ENCODE measurements around the gene ADGRD1.

The ADGRD1 gene

DNA sequence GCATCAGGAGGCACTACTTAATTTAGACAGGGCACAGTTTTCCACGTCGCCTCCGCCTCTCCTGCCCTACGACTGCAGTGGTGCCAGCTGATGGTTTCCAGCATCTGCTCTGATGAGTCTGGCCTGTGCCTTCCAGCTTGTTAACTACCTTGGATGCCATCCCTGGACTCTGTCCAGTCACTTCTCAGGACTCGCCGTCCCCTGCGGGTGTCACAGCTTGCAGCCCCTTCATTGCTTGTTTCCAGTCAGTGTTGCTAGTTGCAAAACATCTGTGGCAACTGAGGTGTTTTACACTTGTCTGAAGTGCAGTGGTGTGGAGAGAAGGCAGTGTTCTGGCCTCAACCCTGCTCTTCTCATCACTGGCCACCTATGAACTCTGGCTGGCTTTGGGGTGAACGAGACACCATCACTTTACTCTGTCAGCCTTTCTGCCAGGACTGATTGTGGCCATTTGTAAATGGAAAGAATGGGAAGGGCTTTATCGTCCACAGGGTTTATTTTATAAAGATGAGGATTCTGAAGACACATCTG lies 8.3 kb downstream of the ADGRD1 start:
- WGBS, 2 experiments: 94 to 96% methylated on average over 8 to 9 of the region's 9 CpGs
- Histone ChIP-seq H3K27me3 (ENCODE audit: control insufficient read depth, insufficient read depth, low read length, poor library complexity, severe bottlenecking) (no peaks in the 10 kb centered on the region), H3K4me1 (ENCODE audit: control insufficient read depth, insufficient read depth, low read length) (no peaks in the 10 kb centered on the region), H3K36me3 (ENCODE audit: control insufficient read depth, insufficient read depth, low read length) (no peaks in the 10 kb centered on the region), H3K27ac (ENCODE audit: insufficient read depth, low read depth, low read length, poor library complexity, severe bottlenecking) (no peak overlapping the region), H3K4me3 (ENCODE audit: insufficient read depth, low read depth, low read length) (no peak overlapping the region), H3K9me3 (ENCODE audit: control insufficient read depth, low read length) (no peaks in the 10 kb centered on the region)

DNA sequence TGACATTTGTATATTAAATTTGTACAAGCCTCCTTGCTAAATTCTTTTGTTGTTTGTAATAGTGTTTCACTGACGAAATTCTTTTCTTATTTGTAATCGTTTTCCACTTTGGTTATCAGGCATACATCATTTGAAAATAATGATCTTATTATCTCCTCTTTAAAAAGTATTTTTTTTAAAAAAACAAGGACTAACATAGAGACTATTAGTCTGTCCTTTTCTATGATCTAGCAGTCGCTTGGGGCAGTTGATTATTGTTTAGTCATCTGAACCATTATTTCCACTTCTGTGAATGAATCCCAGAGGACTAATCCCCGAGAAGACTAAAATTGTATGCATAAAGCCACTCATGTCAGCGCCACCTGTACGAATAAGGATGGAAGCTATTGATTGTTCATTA lies 11.5 kb downstream of the ADGRD1 start:
- Histone ChIP-seq H3K4me1 (ENCODE audit: control insufficient read depth, insufficient read depth, low read length) (no peaks in the 10 kb centered on the region), H3K9me3 (ENCODE audit: control insufficient read depth, low read length) (no peaks in the 10 kb centered on the region), H3K36me3 (ENCODE audit: control insufficient read depth, insufficient read depth, low read length) (no peaks in the 10 kb centered on the region), H3K4me3 (ENCODE audit: insufficient read depth, low read depth, low read length) (no peak overlapping the region), H3K27me3 (ENCODE audit: control insufficient read depth, insufficient read depth, low read length, poor library complexity, severe bottlenecking) (no peaks in the 10 kb centered on the region), H3K27ac (ENCODE audit: insufficient read depth, low read depth, low read length, poor library complexity, severe bottlenecking) (no peak overlapping the region)
- WGBS, 2 experiments: 96 to 97% methylated on average over 4 of the region's 6 CpGs

DNA sequence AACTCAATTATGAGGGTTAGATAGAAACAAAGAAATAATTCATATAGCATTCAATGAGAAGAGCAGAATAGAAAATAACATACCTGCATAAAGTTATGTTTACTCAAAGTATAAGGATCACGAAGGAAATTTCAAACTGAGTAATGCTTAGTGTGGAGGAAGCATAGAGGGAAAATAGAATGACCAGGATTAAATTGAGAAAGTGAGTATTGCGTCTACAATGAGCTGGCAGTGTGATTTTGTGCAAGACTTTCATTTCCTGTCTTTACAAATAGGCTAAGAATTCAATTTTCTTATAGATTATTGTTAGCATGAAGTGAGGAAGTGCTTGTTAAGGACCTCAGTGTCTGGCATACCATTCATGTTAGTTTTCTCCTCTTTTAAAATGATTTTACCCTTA lies 12.0 kb downstream of the ADGRD1 start:
- no peaks in the 10 kb centered on the region for H3K36me3 ChIP-seq (ENCODE audit: control insufficient read depth, insufficient read depth, low read length)
- WGBS, 2 experiments: 95 to 97% methylated on average over 2 of the region's 2 CpGs
- no peaks in the 10 kb centered on the region for H3K27me3 ChIP-seq (ENCODE audit: control insufficient read depth, insufficient read depth, low read length, poor library complexity, severe bottlenecking)
- H3K27ac ChIP-seq (ENCODE audit: insufficient read depth, low read depth, low read length, poor library complexity, severe bottlenecking): no peak overlapping the region
- H3K9me3 ChIP-seq (ENCODE audit: control insufficient read depth, low read length): no peaks in the 10 kb centered on the region
- H3K4me3 ChIP-seq (ENCODE audit: insufficient read depth, low read depth, low read length): no peak overlapping the region
- no peaks in the 10 kb centered on the region for H3K4me1 ChIP-seq (ENCODE audit: control insufficient read depth, insufficient read depth, low read length)

DNA sequence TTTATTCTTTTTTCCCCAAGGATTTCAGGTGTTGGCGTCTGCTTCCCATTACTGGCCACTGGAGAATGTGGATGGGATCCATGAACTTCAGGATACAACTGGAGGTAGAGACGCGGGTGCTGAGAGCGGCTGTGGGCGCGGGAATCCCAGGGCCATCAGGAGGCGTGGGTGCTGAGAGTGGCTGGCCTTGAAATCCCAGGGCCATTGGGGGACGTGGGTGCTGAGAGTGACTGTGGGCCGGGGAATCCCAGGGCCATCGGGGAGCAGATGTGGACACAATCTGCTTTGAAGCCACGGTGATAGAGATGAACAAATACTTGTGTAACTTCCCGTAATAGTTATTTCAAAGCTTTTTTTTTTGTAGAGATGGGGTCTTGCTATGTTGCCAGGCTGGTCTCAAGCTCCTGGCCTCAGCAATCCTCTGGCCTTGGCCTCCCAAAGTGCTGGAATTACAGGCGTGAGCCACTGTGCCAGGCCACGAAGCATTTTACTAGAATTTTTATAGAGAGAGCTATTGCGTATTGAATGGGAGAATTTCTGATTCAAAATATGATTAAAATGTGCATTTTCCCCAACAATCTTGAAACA lies 12.8 kb downstream of the ADGRD1 start:
- H3K4me1 ChIP-seq (ENCODE audit: control insufficient read depth, insufficient read depth, low read length): no peaks in the 10 kb centered on the region
- WGBS, 2 experiments: 94 to 97% methylated on average over 15 of the region's 15 CpGs
- H3K36me3 ChIP-seq (ENCODE audit: control insufficient read depth, insufficient read depth, low read length): no peaks in the 10 kb centered on the region
- no peaks in the 10 kb centered on the region for H3K9me3 ChIP-seq (ENCODE audit: control insufficient read depth, low read length)
- H3K27ac ChIP-seq (ENCODE audit: insufficient read depth, low read depth, low read length, poor library complexity, severe bottlenecking): no peak overlapping the region
- H3K27me3 ChIP-seq (ENCODE audit: control insufficient read depth, insufficient read depth, low read length, poor library complexity, severe bottlenecking): no peaks in the 10 kb centered on the region
- H3K4me3 ChIP-seq (ENCODE audit: insufficient read depth, low read depth, low read length): no peak overlapping the region

DNA sequence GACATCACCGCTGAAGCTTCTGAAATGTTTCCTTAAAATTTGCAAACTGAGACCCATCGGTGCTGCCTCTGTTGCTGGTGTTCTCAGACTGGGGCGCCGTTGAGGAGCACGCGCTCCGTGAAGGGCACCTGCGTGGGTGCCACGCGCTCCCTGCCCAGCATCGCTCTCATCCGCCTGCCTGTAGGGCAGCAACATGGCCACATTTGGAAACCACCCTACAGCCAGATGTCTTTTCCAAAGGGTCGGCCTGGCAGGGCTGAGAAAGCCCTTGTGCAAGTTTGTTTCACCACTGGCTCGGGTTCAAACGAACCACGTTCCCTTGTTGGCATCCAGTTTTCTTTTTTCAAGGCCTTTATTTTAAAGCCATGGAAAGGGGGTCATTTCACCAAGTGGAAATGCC lies 13.9 kb downstream of the ADGRD1 start:
- H3K4me3 ChIP-seq (ENCODE audit: insufficient read depth, low read depth, low read length): no peak overlapping the region
- no peaks in the 10 kb centered on the region for H3K9me3 ChIP-seq (ENCODE audit: control insufficient read depth, low read length)
- 94 to 96% methylated on average over 16 of the region's 16 CpGs for WGBS, 2 experiments
- H3K4me1 ChIP-seq (ENCODE audit: control insufficient read depth, insufficient read depth, low read length): no peaks in the 10 kb centered on the region
- H3K36me3 ChIP-seq (ENCODE audit: control insufficient read depth, insufficient read depth, low read length): no peaks in the 10 kb centered on the region
- no peak overlapping the region for H3K27ac ChIP-seq (ENCODE audit: insufficient read depth, low read depth, low read length, poor library complexity, severe bottlenecking)
- H3K27me3 ChIP-seq (ENCODE audit: control insufficient read depth, insufficient read depth, low read length, poor library complexity, severe bottlenecking): no peaks in the 10 kb centered on the region

DNA sequence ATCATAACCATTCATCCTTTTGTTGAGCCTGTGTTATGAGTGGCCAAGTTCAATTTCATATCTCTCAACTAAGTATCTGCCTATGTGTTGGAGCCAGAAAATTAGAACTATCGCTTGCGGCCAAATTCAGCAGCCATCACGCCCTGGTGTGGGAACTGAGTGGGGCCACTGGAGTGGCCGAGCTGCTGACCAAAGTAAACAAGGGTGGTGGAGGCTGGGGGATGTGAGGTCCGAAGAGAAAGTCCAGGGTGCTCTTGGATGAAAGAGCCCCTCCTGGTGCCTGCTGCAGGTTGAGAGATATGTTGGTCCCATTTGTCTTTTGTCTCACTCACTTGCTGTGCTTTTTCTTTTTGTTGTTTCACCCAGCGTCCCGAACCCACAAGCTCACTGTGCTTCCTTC lies 14.9 kb downstream of the ADGRD1 start:
- no peaks in the 10 kb centered on the region for H3K9me3 ChIP-seq (ENCODE audit: control insufficient read depth, low read length)
- H3K27ac ChIP-seq (ENCODE audit: insufficient read depth, low read depth, low read length, poor library complexity, severe bottlenecking): no peak overlapping the region
- H3K27me3 ChIP-seq (ENCODE audit: control insufficient read depth, insufficient read depth, low read length, poor library complexity, severe bottlenecking): no peaks in the 10 kb centered on the region
- no peaks in the 10 kb centered on the region for H3K4me1 ChIP-seq (ENCODE audit: control insufficient read depth, insufficient read depth, low read length)
- WGBS, 2 experiments: 95 to 97% methylated on average over 7 of the region's 7 CpGs
- no peak overlapping the region for H3K4me3 ChIP-seq (ENCODE audit: insufficient read depth, low read depth, low read length)
- no peaks in the 10 kb centered on the region for H3K36me3 ChIP-seq (ENCODE audit: control insufficient read depth, insufficient read depth, low read length)

DNA sequence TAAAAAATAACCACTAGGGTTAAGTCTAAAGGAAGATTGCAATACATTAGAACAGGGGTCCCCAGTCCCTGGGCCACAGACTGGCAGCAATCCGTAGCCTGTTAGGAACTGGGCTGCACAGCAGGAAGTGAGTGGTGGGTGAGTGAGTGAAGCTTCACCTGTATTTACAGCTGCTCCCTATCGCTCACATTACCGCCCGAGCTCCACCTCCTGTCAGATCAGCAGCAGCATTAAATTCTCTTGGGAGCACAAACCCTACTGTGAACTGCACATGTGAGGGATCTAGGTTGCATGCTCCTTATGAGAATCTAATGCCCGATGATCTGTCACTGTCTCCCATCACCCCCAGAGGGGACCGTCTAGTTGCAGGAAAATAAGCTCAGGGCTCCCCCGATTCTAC lies 15.5 kb downstream of the ADGRD1 start:
- Histone ChIP-seq H3K4me3 (ENCODE audit: insufficient read depth, low read depth, low read length) (no peak overlapping the region), H3K9me3 (ENCODE audit: control insufficient read depth, low read length) (no peaks in the 10 kb centered on the region), H3K36me3 (ENCODE audit: control insufficient read depth, insufficient read depth, low read length) (no peaks in the 10 kb centered on the region), H3K4me1 (ENCODE audit: control insufficient read depth, insufficient read depth, low read length) (no peaks in the 10 kb centered on the region), H3K27ac (ENCODE audit: insufficient read depth, low read depth, low read length, poor library complexity, severe bottlenecking) (no peak overlapping the region), H3K27me3 (ENCODE audit: control insufficient read depth, insufficient read depth, low read length, poor library complexity, severe bottlenecking) (no peaks in the 10 kb centered on the region)
- 85 to 90% methylated on average over 6 of the region's 7 CpGs for WGBS, 2 experiments

DNA sequence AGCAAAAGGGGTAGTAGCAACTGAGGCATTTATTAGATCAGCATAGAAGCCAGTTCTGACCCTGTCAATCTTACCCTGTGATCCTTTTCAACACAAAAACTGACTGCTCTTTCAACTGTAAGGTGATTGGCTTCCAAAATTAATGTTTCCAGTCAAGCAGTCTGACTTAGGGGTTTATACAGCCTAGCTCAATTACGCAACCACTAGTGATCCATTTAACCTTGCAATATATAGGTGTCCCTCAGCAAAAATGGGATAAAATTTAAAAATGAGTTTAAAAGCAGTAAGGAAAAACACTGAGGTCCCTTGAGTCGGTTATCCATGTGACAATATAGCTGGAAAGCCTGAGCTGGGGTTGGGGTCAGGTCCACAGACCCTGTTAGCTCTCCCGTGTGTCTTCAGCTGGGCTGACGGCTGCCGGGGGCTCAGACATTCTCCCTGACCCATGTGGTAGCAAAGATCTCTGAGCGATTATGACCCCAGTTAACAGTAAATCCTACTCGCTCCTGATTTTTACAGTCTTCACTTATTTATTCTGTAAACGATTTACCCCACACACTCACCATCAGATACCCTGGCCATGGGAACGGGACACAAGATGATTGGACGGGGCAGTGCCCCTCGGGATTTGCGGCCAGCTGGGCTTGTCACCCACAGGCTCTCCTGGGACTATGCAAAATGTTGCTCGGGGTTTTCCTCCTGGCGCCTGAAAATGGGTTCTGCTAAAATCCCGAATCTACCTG lies 16.6 kb downstream of the ADGRD1 start:
- Histone ChIP-seq H3K36me3 (ENCODE audit: control insufficient read depth, insufficient read depth, low read length) (no peaks in the 10 kb centered on the region), H3K27ac (ENCODE audit: insufficient read depth, low read depth, low read length, poor library complexity, severe bottlenecking) (no peak overlapping the region), H3K4me3 (ENCODE audit: insufficient read depth, low read depth, low read length) (no peak overlapping the region), H3K4me1 (ENCODE audit: control insufficient read depth, insufficient read depth, low read length) (no peaks in the 10 kb centered on the region), H3K27me3 (ENCODE audit: control insufficient read depth, insufficient read depth, low read length, poor library complexity, severe bottlenecking) (no peaks in the 10 kb centered on the region), H3K9me3 (ENCODE audit: control insufficient read depth, low read length) (no peaks in the 10 kb centered on the region)
- WGBS, 2 experiments: 85% methylated on average over 14 to 15 of the region's 15 CpGs

DNA sequence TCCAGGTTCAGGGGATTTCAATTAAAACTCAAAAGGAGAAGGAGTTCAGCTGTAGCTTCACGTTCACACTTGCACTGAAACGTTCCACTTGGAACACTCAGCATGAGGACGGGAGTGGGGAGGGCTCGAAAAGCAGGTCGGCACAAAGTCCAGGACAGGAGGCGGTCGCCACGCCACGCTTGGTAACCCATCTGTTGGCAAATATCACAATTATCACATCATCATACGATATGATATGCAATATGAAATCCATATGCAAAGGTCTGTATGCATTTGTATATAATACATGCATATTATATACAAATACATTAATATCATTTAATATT lies 17.2 kb downstream of the ADGRD1 start:
- 96 to 97% methylated on average over 9 of the region's 10 CpGs for WGBS, 2 experiments
- Histone ChIP-seq H3K27me3 (ENCODE audit: control insufficient read depth, insufficient read depth, low read length, poor library complexity, severe bottlenecking) (no peaks in the 10 kb centered on the region), H3K36me3 (ENCODE audit: control insufficient read depth, insufficient read depth, low read length) (no peaks in the 10 kb centered on the region), H3K27ac (ENCODE audit: insufficient read depth, low read depth, low read length, poor library complexity, severe bottlenecking) (no peak overlapping the region), H3K9me3 (ENCODE audit: control insufficient read depth, low read length) (no peaks in the 10 kb centered on the region), H3K4me3 (ENCODE audit: insufficient read depth, low read depth, low read length) (no peak overlapping the region), H3K4me1 (ENCODE audit: control insufficient read depth, insufficient read depth, low read length) (no peaks in the 10 kb centered on the region)

DNA sequence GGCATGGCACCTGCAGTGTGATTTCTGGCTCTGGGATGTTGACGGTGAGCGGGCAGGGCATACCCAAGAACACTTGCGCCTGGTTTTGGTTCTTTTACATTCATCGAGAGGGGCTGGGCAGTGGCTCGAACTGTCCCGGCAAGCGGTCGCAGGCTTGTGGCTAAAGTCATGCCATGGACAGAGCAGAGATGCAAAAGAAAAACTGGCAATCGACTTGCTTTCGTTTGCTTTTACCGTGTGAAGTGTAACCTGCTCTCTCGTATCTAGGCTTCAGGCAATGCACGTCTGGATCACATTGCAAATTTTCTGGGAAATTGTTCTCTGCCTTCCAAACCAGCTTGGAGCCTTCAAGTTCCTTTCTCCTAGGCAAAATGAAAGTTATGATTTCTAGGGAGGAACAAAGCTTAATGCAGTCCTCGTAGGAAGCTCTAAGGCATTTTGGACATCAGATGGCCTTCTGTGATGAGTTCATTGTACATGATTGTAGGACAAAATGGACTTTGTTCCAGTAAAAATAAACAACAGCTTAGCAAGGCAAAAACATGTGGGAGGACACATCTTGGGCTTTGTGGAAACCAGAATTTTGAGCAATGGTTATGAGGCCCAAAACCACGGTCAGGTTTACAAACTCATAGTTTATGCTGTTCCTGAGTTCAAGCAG lies 18.3 kb downstream of the ADGRD1 start:
- Histone ChIP-seq H3K36me3 (ENCODE audit: control insufficient read depth, insufficient read depth, low read length) (no peaks in the 10 kb centered on the region), H3K9me3 (ENCODE audit: control insufficient read depth, low read length) (no peaks in the 10 kb centered on the region), H3K4me3 (ENCODE audit: insufficient read depth, low read depth, low read length) (no peak overlapping the region), H3K4me1 (ENCODE audit: control insufficient read depth, insufficient read depth, low read length) (no peaks in the 10 kb centered on the region), H3K27me3 (ENCODE audit: control insufficient read depth, insufficient read depth, low read length, poor library complexity, severe bottlenecking) (no peaks in the 10 kb centered on the region), H3K27ac (ENCODE audit: insufficient read depth, low read depth, low read length, poor library complexity, severe bottlenecking) (no peak overlapping the region)
- WGBS, 2 experiments: 93 to 94% methylated on average over 15 of the region's 15 CpGs

Data from ectodermal cell (in vitro differentiated cells).